Body of pancreas (tissue), 4 donors: ENCODE data around the gene SLC6A2. TPM values are rescaled to one million over a fixed set of nuclear protein-coding genes. Genes with fewer than 3 reads are reported as not detected.

Source experiments
- ATAC-seq: fragments of 150-250 bp; one replicate; pipeline ENCODE4 v1.9.1; 2016
- DNase-seq, 4 donors: peaks; one replicate each; pipeline ENCODE4 v3.0.0-alpha.2; 2019
- H3K27ac ChIP-seq, 4 donors: fragments of 200-600 bp; sonication (generic); 1 replicate in 3 of 4; 2 replicates in 1 of 4; pipeline versions ENCODE4 v1.5.1 to v1.6.1; 2016 to 2019; ENCODE audit warnings: mild to moderate bottlenecking in 1 of 4, mixed read lengths in 1 of 4, moderate library complexity in 1 of 4
- H3K27me3 ChIP-seq, 2 donors: fragments of 200-600 bp; sonication (generic); one replicate each; pipeline ENCODE4 v1.6.0; 2016; ENCODE audit warnings: mild to moderate bottlenecking in 1 of 2
- H3K36me3 ChIP-seq, 2 donors: fragments of 200-600 bp; sonication (generic); replicated peaks in 1 of 2; 2 replicates each; pipeline ENCODE4 v1.5.1; 2016; ENCODE audit warnings: low read depth in 2 of 2; ENCODE audit not compliant: insufficient read depth in 1 of 2
- H3K4me1 ChIP-seq: fragments of 200-600 bp; sonication (generic); one replicate; pipeline ENCODE4 v1.6.0; 2016
- H3K4me3 ChIP-seq, 2 donors: fragments of 200-600 bp; sonication (generic); 1 replicate in 1 of 2; 2 replicates in 1 of 2; pipeline ENCODE4 v1.5.1; 2016 to 2019
- H3K9me3 ChIP-seq, 3 donors: fragments of 200-600 bp; sonication (generic); 1 replicate in 2 of 3; 2 replicates in 1 of 3; pipeline ENCODE4 v1.5.1; 2016
- CTCF ChIP-seq, 7 experiments: fragments of 450-650 bp in 4 of 7; fragments of 200-600 bp in 3 of 7; sonication (generic) in 3 of 7; IDR thresholded peaks; one replicate each; pipeline ENCODE4 v1.5.1; 2016 to 2019; ENCODE audit warnings: antibody characterized with exemption in 7 of 7
- POLR2A ChIP-seq, 3 donors: fragments of 450-650 bp; IDR thresholded peaks; one replicate each; pipeline ENCODE4 v1.6.1; 2016; ENCODE audit warnings: antibody characterized with exemption in 3 of 3, mild to moderate bottlenecking in 2 of 3
- WGBS, 2 donors: methylation state at CpG; one replicate each; pipeline ENCODE4 v1.1.5; 2017; 5-methylcytosine and 5-hydroxymethylcytosine counted together
- intact Hi-C: fragments of 100-400 bp; cut with DNase I; formaldehyde crosslinking; loops from one replicate; pipeline ENCODE4 v1.15.1; 2023
- total RNA-seq, 2 donors: library from RNA; depleted of rRNA; stranded (reverse); fragments of >200 nt; gene quantifications; one replicate each; pipeline ENCODE4 v1.1.0, GENCODE V29; 2016

Gene SLC6A2
- total RNA-seq, 2 donors from 2014 or later = not detected

- peaks cover 4% of the 10 kb centered on the region for H3K4me1 ChIP-seq
- intact Hi-C loops = no loop called here
- TF ChIP-seq CTCF (IDR thresholded peaks at IDR 0.05) = no peak
- TF ChIP-seq POLR2A (IDR thresholded peaks at IDR 0.05) = no peak
- 74 to 79% methylated on average over 6 of the region's 6 CpGs for WGBS, 2 donors
- no peaks in the 10 kb centered on the region for H3K27me3 ChIP-seq
- ATAC-seq (no peak), DNase-seq (no peak)
- no peaks in the 10 kb centered on the region for H3K9me3 ChIP-seq
- no peaks in the 10 kb centered on the region for H3K36me3 ChIP-seq
- H3K4me3 ChIP-seq = no peak overlapping the region
- H3K27ac ChIP-seq = no peak overlapping the region
Measured at GRCh38 chr16:55628306-55628968, 27.4 kb upstream of the SLC6A2 start.

GRCh38 chr16:55630774-55631173, 25.0 kb upstream of the SLC6A2 start:
- Histone ChIP-seq H3K9me3 (no peaks in the 10 kb centered on the region), H3K4me1 (peaks cover 4% of the 10 kb centered on the region), H3K27ac (no peak overlapping the region), H3K27me3 (no peaks in the 10 kb centered on the region), H3K4me3 (no peak overlapping the region), H3K36me3 (no peaks in the 10 kb centered on the region)
- no peak for ATAC-seq
- no peak for DNase-seq
- intact Hi-C loops = no loop called here
- TF ChIP-seq CTCF (IDR thresholded peaks at IDR 0.05) = no peak

DNA sequence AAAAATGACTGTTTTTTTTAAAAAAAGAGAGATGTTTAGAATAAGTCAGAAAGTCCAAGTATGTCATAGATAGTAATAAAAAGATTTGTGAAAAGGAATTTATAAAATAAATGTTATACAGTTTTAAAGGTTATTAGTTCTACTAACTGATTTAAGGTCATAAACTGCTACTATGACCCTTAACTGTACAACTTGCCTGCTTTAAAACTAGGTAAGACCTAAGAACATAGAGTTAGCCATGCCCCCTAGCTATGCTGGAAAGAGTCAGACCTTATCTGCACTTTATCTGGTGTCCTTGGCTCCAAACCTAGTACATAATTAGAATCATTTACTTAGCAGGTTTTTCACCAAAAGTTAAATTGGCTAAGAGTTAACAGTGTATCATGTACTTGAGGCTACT, 23.5 kb upstream of the SLC6A2 start:
- Histone ChIP-seq H3K27me3 (no peaks in the 10 kb centered on the region), H3K4me3 (no peak overlapping the region), H3K4me1 (peaks cover 9% of the 10 kb centered on the region), H3K27ac (no peak overlapping the region), H3K36me3 (no peaks in the 10 kb centered on the region), H3K9me3 (no peaks in the 10 kb centered on the region)
- intact Hi-C loops = no loop called here
- DNase-seq = no peak
- no peak for ATAC-seq
- TF ChIP-seq POLR2A (IDR thresholded peaks at IDR 0.05) (no peak), CTCF (IDR thresholded peaks at IDR 0.05) (no peak)

DNA sequence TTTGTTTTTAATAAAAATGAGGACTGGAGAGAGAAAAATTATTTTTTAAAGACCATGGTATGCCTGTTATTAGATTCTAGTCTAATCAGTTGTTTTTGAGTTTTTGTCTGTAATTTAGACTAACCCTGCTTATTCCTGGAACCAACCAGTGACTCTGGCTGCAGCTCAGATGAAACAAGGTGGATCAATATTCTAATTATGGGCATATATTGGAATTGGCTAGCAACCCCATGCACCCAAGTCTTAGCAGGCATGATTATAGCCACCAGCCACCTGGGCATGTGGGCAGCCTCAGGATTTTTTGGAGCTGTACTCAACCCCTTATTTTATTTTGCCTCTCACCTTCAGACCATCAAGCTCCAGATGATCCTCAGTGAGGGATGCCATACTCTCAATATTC, 21.6 kb upstream of the SLC6A2 start:
- H3K9me3 ChIP-seq = no peaks in the 10 kb centered on the region
- no peak overlapping the region for H3K27ac ChIP-seq
- no peaks in the 10 kb centered on the region for H3K27me3 ChIP-seq
- no peak overlapping the region for H3K4me3 ChIP-seq
- peaks cover 12% of the 10 kb centered on the region for H3K4me1 ChIP-seq
- TF ChIP-seq CTCF (IDR thresholded peaks at IDR 0.05) (no peak), POLR2A (IDR thresholded peaks at IDR 0.05) (no peak)
- intact Hi-C loops = no loop called here
- no peak for ATAC-seq
- no peak for DNase-seq
- H3K36me3 ChIP-seq = no peaks in the 10 kb centered on the region

GRCh38 chr16:55638256-55638655, 17.5 kb upstream of the SLC6A2 start:
- WGBS, 2 donors = 81 to 84% methylated on average over 5 of the region's 5 CpGs
- no peaks in the 10 kb centered on the region for H3K36me3 ChIP-seq
- H3K4me1 ChIP-seq = peaks cover 8% of the 10 kb centered on the region
- H3K27me3 ChIP-seq = no peaks in the 10 kb centered on the region
- DNase-seq (no peak), ATAC-seq (no peak)
- intact Hi-C loops = no loop called here
- H3K9me3 ChIP-seq = no peaks in the 10 kb centered on the region
- TF ChIP-seq CTCF (IDR thresholded peaks at IDR 0.05) (no peak), POLR2A (IDR thresholded peaks at IDR 0.05) (no peak)
- H3K4me3 ChIP-seq = no peak overlapping the region
- H3K27ac ChIP-seq = no peak overlapping the region
